Measurements from ENCODE around the gene ABCB9.
"Not testable (repeated sequence)": the region's sequence is repeated elsewhere in the genome, so short reads cannot be mapped to it uniquely, and the experiment has no call there.

- not testable (repeated sequence) for TF ChIP-seq CTCF (IDR thresholded peaks at IDR 0.05; ENCODE audit: insufficient read depth, low read depth, low read length); EZH2 (IDR thresholded peaks at IDR 0.05; ENCODE audit: insufficient read depth, low read length)
These were observed 73.5 kb downstream of the ABCB9 start for GRCh38 chr12:122892724-122893123.
